ENCODE results near the gene THADA. TPM values are rescaled to one million over a fixed set of nuclear protein-coding genes. Genes with fewer than 3 reads are reported as not detected.

The THADA gene
- polyA plus RNA-seq, 1 donor (not counting 4 experiments of a cell fraction or from before 2014, with no cell fraction given) = 22.6 TPM

- H3K27me3 ChIP-seq (ENCODE audit: control insufficient read depth, extremely low read depth, insufficient read depth, low read length) = no peaks in the 10 kb centered on the region
- H4K20me1 ChIP-seq (ENCODE audit: control insufficient read depth, extremely low read depth, insufficient read depth, low read length) = no peaks in the 10 kb centered on the region
- no peaks in the 10 kb centered on the region for H3K79me2 ChIP-seq (ENCODE audit: control insufficient read depth, insufficient read depth, low read length)
- FAIRE-seq = peak; percentile 23
- H3K9ac ChIP-seq (ENCODE audit: control insufficient read depth, extremely low read depth, insufficient read depth, low read length) = no peak overlapping the region
- dilution Hi-C loops (cut with MboI; ENCODE audit: extremely low pct_ligation_motif_present, low sequenced_read_pairs) = no loop called here
- no peaks in the 10 kb centered on the region for H3K9me3 ChIP-seq (ENCODE audit: control insufficient read depth, low read depth, low read length)
- no peak overlapping the region for H3K27ac ChIP-seq (ENCODE audit: control insufficient read depth, insufficient read depth, low read length)
- peaks cover 29% of the 10 kb centered on the region for H3K4me1 ChIP-seq (ENCODE audit: control insufficient read depth, extremely low read depth, insufficient read depth, low read length)
- no peak for DNase-seq (ENCODE audit: low read depth, low spot score)
- no peak overlapping the region for H3K4me3 ChIP-seq (ENCODE audit: control insufficient read depth in 2 of 3, extremely low read depth in 1 of 3, insufficient read depth in 2 of 3, low read depth in 1 of 3, low read length in 3 of 3)
- TF ChIP-seq EZH2 (IDR thresholded peaks at IDR 0.05; ENCODE audit: low read length) = no peak
- TF ChIP-seq CTCF (optimal IDR thresholded peaks at IDR 0.05 in 1 of 3, IDR thresholded peaks at IDR 0.05 in 1 of 3, conservative IDR thresholded peaks at IDR 0.05 in 1 of 3; ENCODE audit: extremely low read depth in 1 of 3, insufficient read depth in 2 of 3, low read length in 3 of 3) = no peak
- no peak overlapping the region for H2AFZ ChIP-seq (ENCODE audit: control insufficient read depth, low read length)
- no peaks in the 10 kb centered on the region for H3K9me1 ChIP-seq (ENCODE audit: control insufficient read depth, extremely low read depth, insufficient read depth, low read length)
- no peak overlapping the region for H3K4me2 ChIP-seq (ENCODE audit: control insufficient read depth, extremely low read depth, insufficient read depth, low read depth, low read length)
- no peaks in the 10 kb centered on the region for H3K36me3 ChIP-seq (ENCODE audit: control insufficient read depth in 2 of 2, extremely low read depth in 1 of 2, insufficient read depth in 2 of 2, low read length in 2 of 2)
These were observed 189.1 kb downstream of the THADA start for GRCh38 chr2:43406651-43407279.

DNA sequence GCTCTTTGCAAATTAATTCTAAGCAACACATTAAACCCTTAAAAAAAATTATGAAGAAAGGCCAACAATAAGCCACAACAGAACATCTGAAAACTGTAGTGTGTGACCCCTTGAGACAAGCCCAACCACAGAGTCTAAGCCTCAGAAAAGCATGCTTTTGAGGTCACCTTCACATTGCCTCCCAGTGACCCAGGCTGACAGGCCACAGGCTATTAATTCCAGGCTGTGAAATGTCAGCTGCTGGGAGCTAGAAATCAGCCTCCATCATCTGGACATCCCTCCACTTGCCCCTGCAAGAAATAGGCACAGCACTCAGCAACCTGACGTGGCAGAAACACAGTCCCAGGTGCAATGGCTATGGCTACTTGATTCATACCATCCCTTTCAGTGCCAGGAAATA lies 190.0 kb downstream of the THADA start:
- H3K36me3 ChIP-seq (ENCODE audit: control insufficient read depth in 2 of 2, extremely low read depth in 1 of 2, insufficient read depth in 2 of 2, low read length in 2 of 2) = no peaks in the 10 kb centered on the region

More for the DNA sequence above, 190.0 kb downstream of the THADA start:
- no peaks in the 10 kb centered on the region for H3K79me2 ChIP-seq (ENCODE audit: control insufficient read depth, insufficient read depth, low read length)
- peaks cover 27% of the 10 kb centered on the region for H3K4me1 ChIP-seq (ENCODE audit: control insufficient read depth, extremely low read depth, insufficient read depth, low read length)
- no peaks in the 10 kb centered on the region for H3K27me3 ChIP-seq (ENCODE audit: control insufficient read depth, extremely low read depth, insufficient read depth, low read length)
- FAIRE-seq = no peak
- H3K9me3 ChIP-seq (ENCODE audit: control insufficient read depth, low read depth, low read length) = no peaks in the 10 kb centered on the region
- H4K20me1 ChIP-seq (ENCODE audit: control insufficient read depth, extremely low read depth, insufficient read depth, low read length) = no peaks in the 10 kb centered on the region
- H3K9me1 ChIP-seq (ENCODE audit: control insufficient read depth, extremely low read depth, insufficient read depth, low read length) = no peaks in the 10 kb centered on the region
- no peak for DNase-seq (ENCODE audit: low read depth, low spot score)
- TF ChIP-seq EZH2 (IDR thresholded peaks at IDR 0.05; ENCODE audit: low read length) (no peak), CTCF (optimal IDR thresholded peaks at IDR 0.05 in 1 of 3, IDR thresholded peaks at IDR 0.05 in 1 of 3, conservative IDR thresholded peaks at IDR 0.05 in 1 of 3; ENCODE audit: extremely low read depth in 1 of 3, insufficient read depth in 2 of 3, low read length in 3 of 3) (no peak)
- no peak overlapping the region for H3K4me3 ChIP-seq (ENCODE audit: control insufficient read depth in 2 of 3, extremely low read depth in 1 of 3, insufficient read depth in 2 of 3, low read depth in 1 of 3, low read length in 3 of 3)
- no peak overlapping the region for H3K9ac ChIP-seq (ENCODE audit: control insufficient read depth, extremely low read depth, insufficient read depth, low read length)
- H3K4me2 ChIP-seq (ENCODE audit: control insufficient read depth, extremely low read depth, insufficient read depth, low read depth, low read length) = no peak overlapping the region
- no peak overlapping the region for H3K27ac ChIP-seq (ENCODE audit: control insufficient read depth, insufficient read depth, low read length)
- H2AFZ ChIP-seq (ENCODE audit: control insufficient read depth, low read length) = no peak overlapping the region
- dilution Hi-C loops (cut with MboI; ENCODE audit: extremely low pct_ligation_motif_present, low sequenced_read_pairs) = no loop called here

Data from keratinocyte (primary cell).